Esophagus muscularis mucosa (tissue), 4 donors: ENCODE results near the gene TLE3. TPM values are rescaled to one million over a fixed set of nuclear protein-coding genes. Genes with fewer than 3 reads are reported as not detected.

Experiments used
- DNase-seq: peaks from one replicate; pipeline ENCODE4 v3.0.0-alpha.2; 2017; ENCODE audit errors: extremely low spot score
- H3K27ac ChIP-seq, 4 donors: fragments of 200-600 bp; sonication (generic); replicated peaks in 1 of 4; 1 replicate in 3 of 4; 2 replicates in 1 of 4; pipeline ENCODE4 v1.5.1; 2016 to 2019; ENCODE audit warnings: mild to moderate bottlenecking in 1 of 4
- H3K27me3 ChIP-seq, 4 donors: fragments of 200-600 bp; sonication (generic); one replicate each; pipeline versions ENCODE4 v1.5.1 to v1.6.0; 2016 to 2019
- H3K36me3 ChIP-seq, 4 donors: fragments of 200-600 bp; sonication (generic); one replicate each; pipeline ENCODE4 v1.5.1; 2016 to 2019
- H3K4me1 ChIP-seq, 4 donors: fragments of 200-600 bp; sonication (generic); one replicate each; pipeline ENCODE4 v1.5.1; 2016 to 2019
- H3K4me3 ChIP-seq, 4 donors: fragments of 200-600 bp; sonication (generic); 1 replicate in 2 of 4; 2 replicates in 2 of 4; pipeline ENCODE4 v1.5.1; 2016 to 2019; ENCODE audit warnings: mild to moderate bottlenecking in 4 of 4, moderate library complexity in 1 of 4
- H3K9me3 ChIP-seq, 4 donors: fragments of 200-600 bp; sonication (generic); 1 replicate in 3 of 4; 2 replicates in 1 of 4; pipeline ENCODE4 v1.5.1; 2016 to 2019
- EP300 ChIP-seq: sonication (generic); formaldehyde crosslinking; IDR thresholded peaks from one replicate; pipeline ENCODE4 v1.6.1; 2017; ENCODE audit warnings: antibody characterized with exemption
- POLR2A ChIP-seq: fragments of 450-650 bp; IDR thresholded peaks from one replicate; pipeline ENCODE4 v1.6.1; 2017; ENCODE audit warnings: antibody characterized with exemption, moderate library complexity, mild to moderate bottlenecking, low read depth
- POLR2AphosphoS5 ChIP-seq, 2 donors: sonication (generic); formaldehyde crosslinking; IDR thresholded peaks; one replicate each; pipeline ENCODE4 v1.6.1; 2017; ENCODE audit warnings: antibody characterized with exemption in 2 of 2
- WGBS: methylation state at CpG from one replicate; pipeline ENCODE4 v1.1.5; 2018; 5-methylcytosine and 5-hydroxymethylcytosine counted together
- intact Hi-C: fragments of 100-400 bp; cut with DNase I; formaldehyde crosslinking; loops from one replicate; pipeline ENCODE4 v1.15.1; 2023
- total RNA-seq, 4 donors: library from RNA; depleted of rRNA; stranded (reverse); fragments of >200 nt; gene quantifications; one replicate each; pipeline versions ENCODE4 v1.1.0 to v1.2.1, GENCODE V29; 2016
- TF ChIP-seq, protein P1 (sequence below), 3 experiments: fragments of 200-600 bp in 2 of 3; fragments of 450-650 bp in 1 of 3; sonication (generic) in 2 of 3; IDR thresholded peaks; one replicate each; pipeline ENCODE4 v1.5.1; 2017 to 2019; ENCODE audit warnings: antibody characterized with exemption in 3 of 3, mild to moderate bottlenecking in 2 of 3, moderate library complexity in 1 of 3

The TLE3 gene
- total RNA-seq, 4 donors from 2014 or later: 35.7 to 81.3 (median 59.2) TPM

DNA sequence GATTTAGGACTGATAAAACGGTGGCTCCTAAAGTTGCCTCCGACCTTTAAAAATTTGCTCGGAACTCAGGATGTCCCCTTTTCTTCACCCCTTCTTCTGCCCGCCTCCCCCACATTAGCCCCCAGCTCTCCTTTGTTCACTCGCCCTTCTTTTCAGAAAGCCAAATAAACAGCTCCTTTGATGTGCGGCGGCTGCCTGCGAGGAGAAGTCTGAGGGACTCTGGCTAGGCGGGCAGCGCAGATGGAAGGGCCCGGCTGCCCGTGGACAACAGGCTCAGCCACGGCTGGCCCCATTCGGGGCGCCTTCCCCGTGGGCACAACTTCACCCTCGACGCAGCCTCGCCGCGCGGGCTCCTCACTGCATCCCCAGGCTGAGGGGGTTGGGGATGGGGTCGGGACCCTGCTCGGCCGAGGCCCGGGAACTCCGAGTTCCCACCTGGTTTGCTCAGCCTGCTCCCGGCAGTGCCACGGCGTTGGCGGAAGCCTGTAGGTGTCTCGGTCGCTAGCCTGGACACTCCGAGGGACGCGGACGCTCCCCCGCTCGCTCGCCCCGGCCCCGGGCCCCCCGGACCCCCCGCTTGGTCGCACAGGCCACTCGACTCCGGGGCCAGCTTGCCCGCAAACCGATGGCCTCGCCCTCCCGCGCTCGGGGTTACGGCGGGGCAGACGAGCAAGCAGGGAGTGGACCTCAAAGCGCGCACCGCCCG is 897 bp upstream of the TLE3 start:
- TF ChIP-seq, protein P1, sequence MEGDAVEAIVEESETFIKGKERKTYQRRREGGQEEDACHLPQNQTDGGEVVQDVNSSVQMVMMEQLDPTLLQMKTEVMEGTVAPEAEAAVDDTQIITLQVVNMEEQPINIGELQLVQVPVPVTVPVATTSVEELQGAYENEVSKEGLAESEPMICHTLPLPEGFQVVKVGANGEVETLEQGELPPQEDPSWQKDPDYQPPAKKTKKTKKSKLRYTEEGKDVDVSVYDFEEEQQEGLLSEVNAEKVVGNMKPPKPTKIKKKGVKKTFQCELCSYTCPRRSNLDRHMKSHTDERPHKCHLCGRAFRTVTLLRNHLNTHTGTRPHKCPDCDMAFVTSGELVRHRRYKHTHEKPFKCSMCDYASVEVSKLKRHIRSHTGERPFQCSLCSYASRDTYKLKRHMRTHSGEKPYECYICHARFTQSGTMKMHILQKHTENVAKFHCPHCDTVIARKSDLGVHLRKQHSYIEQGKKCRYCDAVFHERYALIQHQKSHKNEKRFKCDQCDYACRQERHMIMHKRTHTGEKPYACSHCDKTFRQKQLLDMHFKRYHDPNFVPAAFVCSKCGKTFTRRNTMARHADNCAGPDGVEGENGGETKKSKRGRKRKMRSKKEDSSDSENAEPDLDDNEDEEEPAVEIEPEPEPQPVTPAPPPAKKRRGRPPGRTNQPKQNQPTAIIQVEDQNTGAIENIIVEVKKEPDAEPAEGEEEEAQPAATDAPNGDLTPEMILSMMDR (IDR thresholded peaks at IDR 0.05): no peak
- no peak for TF ChIP-seq POLR2AphosphoS5 (IDR thresholded peaks at IDR 0.05)
- TF ChIP-seq POLR2A: no peak
- no peak for TF ChIP-seq EP300

DNA sequence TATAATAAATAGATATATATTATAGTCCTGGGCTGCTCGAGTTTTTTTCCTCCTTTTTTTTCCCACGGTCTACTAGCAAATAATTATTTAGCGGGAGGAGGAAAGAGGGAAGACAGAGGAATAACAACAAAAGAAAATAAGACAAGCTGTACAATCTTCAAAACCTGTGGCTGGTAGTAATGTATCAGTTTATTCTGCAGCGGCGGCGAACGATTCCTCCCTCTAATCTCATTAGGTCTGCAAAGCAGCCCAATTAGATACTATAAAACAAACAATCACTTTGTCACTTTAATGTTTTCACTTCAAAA is 390 bp upstream of the TLE3 start:
- Histone ChIP-seq H3K27me3 (no peaks in the 10 kb centered on the region), H3K9me3 (no peaks in the 10 kb centered on the region), H3K36me3 (no peaks in the 10 kb centered on the region), H3K4me3 (peak overlapping the region; percentile 90 to 97 (median 94)), H3K27ac (peak overlapping the region; percentile 92 to 98 (median 96)), H3K4me1 (peaks cover 59 to 71% (median 68%) of the 10 kb centered on the region in 4 donors)
- TF ChIP-seq POLR2A: no peak
- TF ChIP-seq, protein P1 (IDR thresholded peaks at IDR 0.05): no peak
- no peak for TF ChIP-seq EP300
- TF ChIP-seq POLR2AphosphoS5 (IDR thresholded peaks at IDR 0.05): no peak
- DNase-seq: no peak
- 2% methylated on average over 7 of the region's 7 CpGs for WGBS
- intact Hi-C loops: loop anchor here (10.0 kb wide), 2 partner anchors 73 to 367 kb away; no protein-coding TSS in a partner anchor

More for the DNA sequence above, 897 bp upstream of the TLE3 start:
- Histone ChIP-seq H3K4me1 (peaks cover 55 to 66% (median 63%) of the 10 kb centered on the region in 4 donors), H3K9me3 (no peaks in the 10 kb centered on the region), H3K27me3 (no peaks in the 10 kb centered on the region), H3K4me3 (peak overlapping the region; percentile 90 to 97 (median 94)), H3K27ac (peak overlapping the region; percentile 92 to 98 (median 96)), H3K36me3 (no peaks in the 10 kb centered on the region)
- no peak for DNase-seq
- intact Hi-C loops: loop anchor here (10.0 kb wide), 2 partner anchors 74 to 366 kb away; no protein-coding TSS in a partner anchor
- 2% methylated on average over 13 of the region's 60 CpGs for WGBS

DNA sequence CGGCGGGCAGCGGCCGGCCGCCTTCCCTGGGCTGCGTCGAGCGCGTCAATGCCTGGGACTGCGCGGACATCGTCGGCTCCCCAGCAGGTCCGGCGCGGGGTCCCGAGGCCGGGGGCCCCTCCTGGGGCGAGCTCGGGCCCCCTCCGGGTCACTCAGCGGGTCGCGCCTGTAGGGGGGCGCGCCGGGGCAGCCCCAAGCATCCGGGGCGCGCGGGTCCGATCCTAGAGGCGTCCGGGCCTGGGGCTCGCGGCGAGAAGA is 725 bp downstream of the TLE3 start:
- WGBS: no CpG with 5 or more reads among the region's 37 CpGs
- peak overlapping the region; percentile 90 to 97 (median 94) for H3K4me3 ChIP-seq
- H3K36me3 ChIP-seq: no peaks in the 10 kb centered on the region
- TF ChIP-seq POLR2AphosphoS5 (IDR thresholded peaks at IDR 0.05): no peak
- no peak for TF ChIP-seq POLR2A
- TF ChIP-seq, protein P1 (IDR thresholded peaks at IDR 0.05): no peak
- no peak for TF ChIP-seq EP300
- H3K9me3 ChIP-seq: no peaks in the 10 kb centered on the region
- no peaks in the 10 kb centered on the region for H3K27me3 ChIP-seq
- peak overlapping the region; percentile 92 to 98 (median 96) for H3K27ac ChIP-seq
- H3K4me1 ChIP-seq: peaks cover 66 to 80% (median 76%) of the 10 kb centered on the region in 4 donors
- DNase-seq: no peak
- intact Hi-C loops: loop anchor here (10.0 kb wide), 2 partner anchors 72 to 368 kb away; no protein-coding TSS in a partner anchor

DNA sequence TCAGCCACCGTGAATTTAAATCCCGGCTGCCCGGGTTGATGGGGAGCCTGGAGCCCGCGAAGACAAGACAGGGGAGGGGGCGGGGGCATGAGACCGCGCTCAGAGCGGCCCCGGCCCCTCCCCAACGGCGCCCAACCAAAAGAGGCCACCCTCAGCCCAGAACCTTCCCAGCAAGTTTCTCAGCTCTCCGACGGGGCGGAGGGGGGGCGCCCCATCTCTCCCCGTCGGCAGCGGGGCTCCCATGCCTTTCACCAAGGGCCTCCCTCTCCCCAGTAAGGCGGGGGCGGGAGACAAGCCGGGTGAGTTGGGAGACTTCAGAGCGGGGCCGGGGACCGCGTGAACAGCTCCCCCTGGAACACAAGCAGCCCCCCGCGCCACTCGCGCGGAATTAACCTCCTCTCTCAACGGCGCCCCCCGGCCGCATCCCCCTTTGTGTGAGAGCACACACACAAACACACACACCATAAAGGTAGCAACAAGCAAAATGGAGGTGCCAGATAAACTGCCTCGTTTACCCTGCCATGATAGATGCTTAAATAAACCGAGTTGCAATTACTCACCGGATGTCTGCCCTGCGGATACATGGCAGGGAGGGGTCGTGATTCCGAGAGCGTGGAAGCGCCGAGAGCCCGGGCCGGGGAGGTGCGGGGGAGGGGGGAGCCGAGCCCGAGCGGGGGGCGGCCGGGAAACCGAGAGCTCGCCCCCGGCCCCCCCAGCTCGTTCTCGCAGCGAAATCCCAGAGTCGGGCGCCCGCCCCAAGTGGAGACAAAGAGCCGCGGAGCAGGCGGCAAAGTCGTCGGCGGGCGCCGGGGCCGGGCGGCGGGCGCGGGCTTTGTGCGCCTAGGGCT is 1.3 kb downstream of the TLE3 start:
- DNase-seq: no peak
- TF ChIP-seq, protein P1 (IDR thresholded peaks at IDR 0.05): peak in 1 of 3 experiments; percentile 15
- TF ChIP-seq POLR2AphosphoS5 (IDR thresholded peaks at IDR 0.05): peak in 1 of 2 donors; percentile 29
- no peak for TF ChIP-seq POLR2A
- Histone ChIP-seq H3K36me3 (no peaks in the 10 kb centered on the region), H3K4me3 (peak overlapping the region; percentile 90 to 97 (median 94)), H3K27ac (peak overlapping the region; percentile 92 to 98 (median 96)), H3K9me3 (no peaks in the 10 kb centered on the region), H3K27me3 (no peaks in the 10 kb centered on the region), H3K4me1 (peaks cover 61 to 80% (median 76%) of the 10 kb centered on the region in 4 donors)
- under 1% methylated on average over 43 of the region's 75 CpGs for WGBS
- intact Hi-C loops: loop anchor here (10.0 kb wide), 2 partner anchors 72 to 368 kb away; no protein-coding TSS in a partner anchor
